Keratinocyte (primary cell): Measurements from ENCODE around the gene HIVEP1. TPM values are rescaled to one million over a fixed set of nuclear protein-coding genes. Genes with fewer than 3 reads are reported as not detected.

Experiments used
- DNase-seq: peaks from one replicate; pipeline ENCODE4 v3.0.0-alpha.2; 2011; ENCODE audit warnings: low read depth, missing footprints, low spot score
- FAIRE-seq: peaks from 2 replicates; lab custom pipeline; 2011; peaks lifted over from hg19 to GRCh38; lab: Jason Lieb, UNC
- H2AFZ ChIP-seq: 2 replicates; pipeline ENCODE4 v1.6.0; 2012; ENCODE audit warnings: low read length, control low read depth, inconsistent platforms; ENCODE audit not compliant: control insufficient read depth
- H3K27ac ChIP-seq: 2 replicates; pipeline ENCODE4 v1.5.1; 2011; ENCODE audit warnings: low read length; ENCODE audit not compliant: control insufficient read depth, insufficient read depth
- H3K27me3 ChIP-seq: 3 replicates; pipeline ENCODE4 v1.6.0; 2011; ENCODE audit warnings: low read length; ENCODE audit not compliant: control insufficient read depth, insufficient read depth; ENCODE audit errors: extremely low read depth
- H3K36me3 ChIP-seq, 2 experiments: 2 replicates in 1 of 2; 3 replicates in 1 of 2; pipeline ENCODE4 v1.5.1; 2011; ENCODE audit warnings: low read length in 2 of 2, mild to moderate bottlenecking in 1 of 2; ENCODE audit not compliant: control insufficient read depth in 2 of 2, insufficient read depth in 2 of 2; ENCODE audit errors: extremely low read depth in 1 of 2
- H3K4me1 ChIP-seq: 3 replicates; pipeline ENCODE4 v1.5.1; 2011; ENCODE audit warnings: low read length; ENCODE audit not compliant: control insufficient read depth, insufficient read depth; ENCODE audit errors: extremely low read depth
- H3K4me2 ChIP-seq: 3 replicates; pipeline ENCODE4 v1.6.0; 2011; ENCODE audit warnings: low read depth, low read length; ENCODE audit not compliant: control insufficient read depth, insufficient read depth; ENCODE audit errors: extremely low read depth
- H3K4me3 ChIP-seq, 3 experiments: fragments of 200-600 bp in 1 of 3; sonication (generic) in 1 of 3; 2 replicates in 2 of 3; 3 replicates in 1 of 3; pipeline ENCODE4 v1.5.1; 2011 to 2016; ENCODE audit warnings: low read length in 3 of 3, mild to moderate bottlenecking in 3 of 3, control low read depth in 2 of 3, inconsistent platforms in 1 of 3, low read depth in 1 of 3, mixed read lengths in 1 of 3, mixed run types in 1 of 3, moderate library complexity in 1 of 3; ENCODE audit not compliant: control insufficient read depth in 2 of 3, insufficient read depth in 2 of 3; ENCODE audit errors: extremely low read depth in 1 of 3
- H3K79me2 ChIP-seq: 2 replicates; pipeline ENCODE4 v1.6.0; 2012; ENCODE audit warnings: low read length; ENCODE audit not compliant: control insufficient read depth, insufficient read depth
- H3K9ac ChIP-seq: 3 replicates; pipeline ENCODE4 v1.6.0; 2011; ENCODE audit warnings: low read length; ENCODE audit not compliant: control insufficient read depth, insufficient read depth; ENCODE audit errors: extremely low read depth
- H3K9me1 ChIP-seq: 3 replicates; pipeline ENCODE4 v1.6.0; 2011; ENCODE audit warnings: low read length; ENCODE audit not compliant: control insufficient read depth, insufficient read depth; ENCODE audit errors: extremely low read depth
- H3K9me3 ChIP-seq: 2 replicates; pipeline ENCODE4 v1.5.1; 2012; ENCODE audit warnings: low read depth, low read length; ENCODE audit not compliant: control insufficient read depth
- H4K20me1 ChIP-seq: 3 replicates; pipeline ENCODE4 v1.6.0; 2011; ENCODE audit warnings: low read length; ENCODE audit not compliant: control insufficient read depth, insufficient read depth; ENCODE audit errors: extremely low read depth
- CTCF ChIP-seq, 3 experiments: IDR thresholded peaks in 1 of 3; conservative IDR thresholded peaks in 1 of 3; optimal IDR thresholded peaks in 1 of 3; 2 replicates in 2 of 3; 3 replicates in 1 of 3; pipeline versions ENCODE3 to v1.5.1; 2011; ENCODE audit warnings: low read length in 3 of 3, mild to moderate bottlenecking in 3 of 3, moderate library complexity in 2 of 3, control low read depth in 1 of 3, inconsistent platforms in 1 of 3; ENCODE audit not compliant: insufficient read depth in 2 of 3; ENCODE audit errors: extremely low read depth in 1 of 3
- EZH2 ChIP-seq: IDR thresholded peaks from one replicate; pipeline ENCODE4 v1.6.1; 2012; ENCODE audit warnings: inconsistent platforms, mild to moderate bottlenecking, low read length, moderate library complexity
- dilution Hi-C: fragments of 300-500 bp; cut with MboI; formaldehyde crosslinking; loops from one replicate; pipeline ENCODE4 v1.7.0; 2020; ENCODE audit warnings: low sequenced_read_pairs; ENCODE audit not compliant: extremely low pct_ligation_motif_present
- polyA plus RNA-seq, 5 experiments: library from polyadenylated mRNA; depleted of rRNA in 3 of 5; stranded (reverse) in 3 of 5; stranded (forward) in 1 of 5; unstranded in 1 of 5; fragments of >200 nt; gene quantifications; 1 replicate in 1 of 5; 2 replicates in 3 of 5; 3 replicates in 1 of 5; pipeline versions ENCODE4 v1.2.1 to v1.2.3, GENCODE V29; 2011 to 2012; ENCODE audit warnings: missing spikeins in 2 of 5, low read depth in 1 of 5, low replicate concordance in 1 of 5

HIVEP1 gene
- polyA plus RNA-seq, 1 donor (not counting 4 experiments of a cell fraction or from before 2014, with no cell fraction given) = 13.7 TPM

- H3K4me3 ChIP-seq = peak overlapping the region in 2 of 3 experiments; percentile 15 to 43
- H3K27ac ChIP-seq = peak overlapping the region; percentile 75
- no peaks in the 10 kb centered on the region for H3K36me3 ChIP-seq
- H3K9ac ChIP-seq = peak overlapping the region; percentile 42
- peak overlapping the region; percentile 24 for H2AFZ ChIP-seq
- peaks cover 38% of the 10 kb centered on the region for H3K79me2 ChIP-seq
- TF ChIP-seq CTCF (optimal IDR thresholded peaks at IDR 0.05 in 1 of 3, IDR thresholded peaks at IDR 0.05 in 1 of 3, conservative IDR thresholded peaks at IDR 0.05 in 1 of 3; ENCODE audit: extremely low read depth in 1 of 3, insufficient read depth in 2 of 3, low read length in 3 of 3) (no peak), EZH2 (no peak)
- peak; percentile 75 for DNase-seq
- peak overlapping the region; percentile 76 for H3K4me2 ChIP-seq
- H3K4me1 ChIP-seq = peaks cover 9% of the 10 kb centered on the region
- dilution Hi-C loops = no loop called here
- no peaks in the 10 kb centered on the region for H3K9me1 ChIP-seq
- H3K9me3 ChIP-seq = no peaks in the 10 kb centered on the region
- no peaks in the 10 kb centered on the region for H4K20me1 ChIP-seq
- FAIRE-seq = peak; percentile 86
- H3K27me3 ChIP-seq = no peaks in the 10 kb centered on the region
Measured at GRCh38 chr6:12060780-12061609, 48.9 kb downstream of the HIVEP1 start.

DNA sequence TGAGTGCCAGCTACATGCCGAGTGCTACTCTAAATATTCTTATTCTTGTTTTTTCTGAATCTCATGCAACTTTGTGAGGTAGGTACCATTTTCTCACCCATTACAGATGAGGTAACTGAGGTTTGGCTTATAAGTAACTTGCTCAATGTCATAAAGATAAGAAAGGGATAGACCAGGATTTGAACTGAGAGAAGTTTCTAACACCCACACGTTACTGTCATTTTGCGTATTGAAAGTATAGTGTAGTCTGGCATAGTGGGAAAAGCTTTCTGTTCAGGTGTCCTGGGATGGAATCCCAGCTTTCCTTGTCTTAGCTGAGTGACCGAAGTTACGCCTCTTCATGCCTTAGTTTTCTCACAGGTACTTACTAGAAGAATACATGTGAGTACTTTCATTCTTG, 50.5 kb downstream of the HIVEP1 start:
- H3K27ac ChIP-seq = no peak overlapping the region
- peaks cover 39% of the 10 kb centered on the region for H3K79me2 ChIP-seq
- H3K4me3 ChIP-seq = no peak overlapping the region
- H3K9me1 ChIP-seq = no peaks in the 10 kb centered on the region
- no peaks in the 10 kb centered on the region for H3K9me3 ChIP-seq
- H3K4me1 ChIP-seq = peaks cover 9% of the 10 kb centered on the region
- dilution Hi-C loops = no loop called here
- no peaks in the 10 kb centered on the region for H3K36me3 ChIP-seq
- TF ChIP-seq EZH2 (no peak), CTCF (optimal IDR thresholded peaks at IDR 0.05 in 1 of 3, IDR thresholded peaks at IDR 0.05 in 1 of 3, conservative IDR thresholded peaks at IDR 0.05 in 1 of 3; ENCODE audit: extremely low read depth in 1 of 3, insufficient read depth in 2 of 3, low read length in 3 of 3) (no peak)
- no peak overlapping the region for H2AFZ ChIP-seq
- H3K27me3 ChIP-seq = no peaks in the 10 kb centered on the region
- H4K20me1 ChIP-seq = no peaks in the 10 kb centered on the region
- DNase-seq (no peak), FAIRE-seq (no peak)
- no peak overlapping the region for H3K4me2 ChIP-seq
- H3K9ac ChIP-seq = no peak overlapping the region
